Mucosa of descending colon (tissue), 3 donors: Measurements from ENCODE around the gene DNAJB2. TPM values are rescaled to one million over a fixed set of nuclear protein-coding genes. Genes with fewer than 3 reads are reported as not detected.
"Not testable (repeated sequence)": the region's sequence is repeated elsewhere in the genome, so short reads cannot be mapped to it uniquely, and the experiment has no call there.

ENCODE experiments used
- ATAC-seq: fragments of 200-7000 bp; cut with Tn5 transposase; one replicate; pipeline ENCODE4 v1.9.1; 2020; ENCODE audit warnings: mild to moderate bottlenecking, moderate library complexity
- DNase-seq, 3 donors: peaks; one replicate each; pipeline ENCODE4 v3.0.0-alpha.2; 2020
- H3K36me3 ChIP-seq: fragments of 200-600 bp; one replicate; pipeline ENCODE4 v1.8.0; 2021; ENCODE audit warnings: low read depth, mild to moderate bottlenecking
- H3K4me1 ChIP-seq: fragments of 200-600 bp; one replicate; pipeline ENCODE4 v1.8.0; 2021; ENCODE audit warnings: low read depth, mild to moderate bottlenecking
- H3K4me3 ChIP-seq: fragments of 200-600 bp; one replicate; pipeline ENCODE4 v1.8.0; 2021; ENCODE audit warnings: mild to moderate bottlenecking
- H3K9me3 ChIP-seq: fragments of 200-600 bp; one replicate; pipeline ENCODE4 v1.8.0; 2021; ENCODE audit warnings: mild to moderate bottlenecking
- CTCF ChIP-seq: fragments of 200-600 bp; IDR thresholded peaks from one replicate; pipeline ENCODE4 v1.8.0; 2022; ENCODE audit warnings: antibody characterized with exemption, mild to moderate bottlenecking
- intact Hi-C, 2 donors: fragments of 100-400 bp; cut with DNase I in 1 of 2; cut with micrococcal nuclease in 1 of 2; formaldehyde crosslinking; loops; one replicate each; pipeline versions ENCODE4 v1.11.0 to v1.11.1; 2022; cut with DNase I, micrococcal nuclease
- total RNA-seq, 3 donors: library from RNA; stranded (reverse); fragmentation: NEBNext Ultra II Directional in 2 of 3; extraction: Animal tissue kit (Norgen Biotek cat#: 25700) in 2 of 3; gene quantifications; one replicate each; pipeline versions ENCODE4 v1.2.1 to v1.2.4, GENCODE V29; 2021 to 2023
- donor health status: DM: no; HTN: no; CAD: no; lungs with moderate emphysema.
- donor health status: DM: no; HTN: no; CAD: no.
- donor health status: DM: no; HTN: yes; CAD: no.

DNAJB2 gene
- total RNA-seq, 3 donors from 2014 or later = 61.0 to 71.0 (median 68.7) TPM

GRCh38 chr2:219252900-219253752 is 26.0 kb upstream of the DNAJB2 start, which contains the start of gene TUBA4B:
Gene TUBA4B, plus strand, starts transcription at chr2:219253243. Its CDS starts 165 bp downstream, at chr2:219253408.
- Histone ChIP-seq H3K9me3 (no peaks in the 10 kb centered on the region), H3K4me1 (peaks cover 46% of the 10 kb centered on the region), H3K4me3 (peak within 1 kb of the TSS; percentile 44), H3K36me3 (no peaks in the 10 kb centered on the region)
- peak; percentile 6 for ATAC-seq
- DNase-seq = peak; percentile 52 to 81 (median 70)
- intact Hi-C loops = no loop called here
- TF ChIP-seq CTCF = no peak

GRCh38 chr2:219253753-219254589 is 25.2 kb upstream of the DNAJB2 start, which contains the start of gene TUBA4A:
Gene TUBA4A, minus strand, starts transcription at chr2:219253918. Its CDS starts 60 bp downstream, at chr2:219253858.
- H3K36me3 ChIP-seq = no peaks in the 10 kb centered on the region
- DNase-seq = peak; percentile 94 to 95 (median 95)
- H3K4me1 ChIP-seq = peaks cover 37% of the 10 kb centered on the region
- H3K4me3 ChIP-seq = peak within 1 kb of the TSS; percentile 44
- peak; percentile 83 for ATAC-seq
- intact Hi-C loops = no loop called here
- no peak for TF ChIP-seq CTCF
- H3K9me3 ChIP-seq = no peaks in the 10 kb centered on the region

- Histone ChIP-seq H3K36me3 (no peaks in the 10 kb centered on the region), H3K4me1 (peaks cover 30% of the 10 kb centered on the region), H3K4me3 (peak overlapping the region; percentile 44), H3K9me3 (no peaks in the 10 kb centered on the region)
- DNase-seq (no peak), ATAC-seq (peak; percentile 2)
- TF ChIP-seq CTCF = no peak
- intact Hi-C loops = no loop called here
These were observed 24.5 kb upstream of the DNAJB2 start for GRCh38 chr2:219254590-219255201.

GRCh38 chr2:219258942-219259341 is 20.2 kb upstream of the DNAJB2 start:
- DNase-seq, H3K4me1 ChIP-seq, ATAC-seq, intact Hi-C loops, H3K4me3 ChIP-seq, H3K9me3 ChIP-seq, H3K36me3 ChIP-seq: not testable (repeated sequence)

- no peaks in the 10 kb centered on the region for H3K36me3 ChIP-seq
- no peak for TF ChIP-seq CTCF
- no peak overlapping the region for H3K4me3 ChIP-seq
- DNase-seq (no peak), ATAC-seq (no peak)
- intact Hi-C loops = no loop called here
- no peaks in the 10 kb centered on the region for H3K4me1 ChIP-seq
- no peaks in the 10 kb centered on the region for H3K9me3 ChIP-seq
These were observed 17.9 kb upstream of the DNAJB2 start for GRCh38 chr2:219261024-219261855.
